Activated T-cell treated with anti-CD3 and anti-CD28 coated beads, Interleukin-2, amount 50 U/mL, for 24 hours (primary cell): ENCODE measurements around the gene RSRC1.
A peak's percentile ranks its signal among the peaks of the same experiment; 100 is the strongest.
"Not testable (repeated sequence)": the region's sequence is repeated elsewhere in the genome, so short reads cannot be mapped to it uniquely, and the experiment has no call there.

Source experiments
- DNase-seq: peaks from one replicate; pipeline ENCODE4 v3.0.0-alpha.2; 2020
- H3K27ac Mint-ChIP-seq: 2 replicates; pipeline ENCODE4 v1.8.0; 2020; ENCODE audit warnings: mild to moderate bottlenecking, mixed read lengths
- H3K27me3 Mint-ChIP-seq: 2 replicates; pipeline ENCODE4 v1.8.0; 2020; ENCODE audit warnings: mixed read lengths
- H3K36me3 Mint-ChIP-seq: 2 replicates; pipeline ENCODE4 v1.8.0; 2020; ENCODE audit warnings: low read depth, mixed read lengths
- H3K4me1 Mint-ChIP-seq: 2 replicates; pipeline ENCODE4 v1.8.0; 2020; ENCODE audit warnings: low read depth, mixed read lengths
- H3K4me3 Mint-ChIP-seq: 2 replicates; pipeline ENCODE4 v1.8.0; 2020; ENCODE audit warnings: mild to moderate bottlenecking, moderate library complexity, mixed read lengths
- H3K9me3 Mint-ChIP-seq: 2 replicates; pipeline ENCODE4 v1.8.0; 2020; ENCODE audit warnings: mixed read lengths

Gene RSRC1

GRCh38 chr3:158105710-158106253 lies 4.1 kb upstream of the RSRC1 start:
- peak overlapping the region; percentile 44 for H3K27ac Mint-ChIP-seq
- H3K4me1 Mint-ChIP-seq: peaks cover 58% of the 10 kb centered on the region
- H3K27me3 Mint-ChIP-seq: peaks cover 86% of the 10 kb centered on the region
- no peaks in the 10 kb centered on the region for H3K9me3 Mint-ChIP-seq
- peak overlapping the region; percentile 78 for H3K4me3 Mint-ChIP-seq
- peaks cover 13% of the 10 kb centered on the region for H3K36me3 Mint-ChIP-seq
- peak; percentile 49 for DNase-seq

GRCh38 chr3:158106766-158107471 lies 3.0 kb upstream of the RSRC1 start:
- Mint-ChIP-seq H3K4me1 (peaks cover 70% of the 10 kb centered on the region), H3K9me3 (no peaks in the 10 kb centered on the region), H3K27ac (peak overlapping the region; percentile 6), H3K27me3 (peaks cover 74% of the 10 kb centered on the region), H3K36me3 (peaks cover 17% of the 10 kb centered on the region), H3K4me3 (peak overlapping the region; percentile 70)
- peak; percentile 45 for DNase-seq

GRCh38 chr3:158107605-158108444 lies 2.1 kb upstream of the RSRC1 start:
- Mint-ChIP-seq H3K4me1 (peaks cover 74% of the 10 kb centered on the region), H3K4me3 (peak overlapping the region; percentile 96), H3K27ac (no peak overlapping the region), H3K27me3 (peaks cover 65% of the 10 kb centered on the region), H3K9me3 (no peaks in the 10 kb centered on the region), H3K36me3 (peaks cover 25% of the 10 kb centered on the region)
- DNase-seq: no peak

- Mint-ChIP-seq H3K27me3 (peaks cover 58% of the 10 kb centered on the region), H3K4me3 (peak overlapping the region; percentile 96), H3K4me1 (peaks cover 70% of the 10 kb centered on the region), H3K36me3 (peaks cover 32% of the 10 kb centered on the region), H3K27ac (no peak overlapping the region), H3K9me3 (peaks cover under 1% of the 10 kb centered on the region)
- DNase-seq: no peak
Observed at GRCh38 chr3:158108445-158108985, 1.4 kb upstream of the RSRC1 start.

GRCh38 chr3:158109295-158109803 lies 540 bp upstream of the RSRC1 start:
- DNase-seq: no peak
- H3K4me1 Mint-ChIP-seq: peaks cover 67% of the 10 kb centered on the region
- peak overlapping the region; percentile 91 for H3K27ac Mint-ChIP-seq
- peaks cover 39% of the 10 kb centered on the region for H3K36me3 Mint-ChIP-seq
- H3K4me3 Mint-ChIP-seq: peak overlapping the region; percentile 96
- H3K9me3 Mint-ChIP-seq: peaks cover 8% of the 10 kb centered on the region
- peaks cover 50% of the 10 kb centered on the region for H3K27me3 Mint-ChIP-seq

GRCh38 chr3:158110658-158111018 lies 749 bp downstream of the RSRC1 start:
- peaks cover 67% of the 10 kb centered on the region for H3K4me1 Mint-ChIP-seq
- peaks cover 39% of the 10 kb centered on the region for H3K36me3 Mint-ChIP-seq
- peaks cover 8% of the 10 kb centered on the region for H3K9me3 Mint-ChIP-seq
- peak overlapping the region; percentile 91 for H3K27ac Mint-ChIP-seq
- peaks cover 40% of the 10 kb centered on the region for H3K27me3 Mint-ChIP-seq
- DNase-seq: no peak
- H3K4me3 Mint-ChIP-seq: peak overlapping the region; percentile 96

GRCh38 chr3:158111861-158112260 lies 2.0 kb downstream of the RSRC1 start:
- H3K36me3 Mint-ChIP-seq: peaks cover 39% of the 10 kb centered on the region
- H3K4me1 Mint-ChIP-seq: peaks cover 63% of the 10 kb centered on the region
- H3K27me3 Mint-ChIP-seq: peaks cover 30% of the 10 kb centered on the region
- no peak overlapping the region for H3K27ac Mint-ChIP-seq
- DNase-seq: no peak
- peaks cover 8% of the 10 kb centered on the region for H3K9me3 Mint-ChIP-seq
- peak overlapping the region; percentile 96 for H3K4me3 Mint-ChIP-seq

GRCh38 chr3:158113595-158113994 lies 3.7 kb downstream of the RSRC1 start:
- not testable (repeated sequence) for H3K27ac Mint-ChIP-seq, DNase-seq, H3K4me3 Mint-ChIP-seq, H3K9me3 Mint-ChIP-seq
- peaks cover 12% of the 10 kb centered on the region for H3K27me3 Mint-ChIP-seq
- H3K4me1 Mint-ChIP-seq: peaks cover 63% of the 10 kb centered on the region
- peaks cover 39% of the 10 kb centered on the region for H3K36me3 Mint-ChIP-seq

- no peak for DNase-seq
- H3K4me3 Mint-ChIP-seq: no peak overlapping the region
- H3K27ac Mint-ChIP-seq: no peak overlapping the region
- H3K36me3 Mint-ChIP-seq: peaks cover 34% of the 10 kb centered on the region
- H3K4me1 Mint-ChIP-seq: peaks cover 24% of the 10 kb centered on the region
- peaks cover 6% of the 10 kb centered on the region for H3K9me3 Mint-ChIP-seq
- no peaks in the 10 kb centered on the region for H3K27me3 Mint-ChIP-seq
Observed at GRCh38 chr3:158120330-158120729, 10.4 kb downstream of the RSRC1 start.

- Mint-ChIP-seq H3K36me3 (peaks cover 44% of the 10 kb centered on the region), H3K27me3 (no peaks in the 10 kb centered on the region), H3K9me3 (peaks cover 14% of the 10 kb centered on the region), H3K27ac (no peak overlapping the region), H3K4me1 (peaks cover 24% of the 10 kb centered on the region), H3K4me3 (no peak overlapping the region)
- no peak for DNase-seq
Observed at GRCh38 chr3:158121295-158121694, 11.4 kb downstream of the RSRC1 start.

- DNase-seq, H3K4me3 Mint-ChIP-seq, H3K27me3 Mint-ChIP-seq, H3K27ac Mint-ChIP-seq: not testable (repeated sequence)
- Mint-ChIP-seq H3K36me3 (peaks cover 58% of the 10 kb centered on the region), H3K9me3 (peaks cover 25% of the 10 kb centered on the region), H3K4me1 (peaks cover 25% of the 10 kb centered on the region)
Observed at GRCh38 chr3:158122721-158123120, 12.8 kb downstream of the RSRC1 start.

- Mint-ChIP-seq H3K4me3 (no peak overlapping the region), H3K4me1 (peaks cover 12% of the 10 kb centered on the region), H3K9me3 (peaks cover 25% of the 10 kb centered on the region), H3K36me3 (peaks cover 90% of the 10 kb centered on the region), H3K27ac (no peak overlapping the region), H3K27me3 (no peaks in the 10 kb centered on the region)
- DNase-seq: no peak
Observed at GRCh38 chr3:158127250-158128219, 17.6 kb downstream of the RSRC1 start.

- Mint-ChIP-seq H3K27me3 (no peaks in the 10 kb centered on the region), H3K36me3 (peaks cover 86% of the 10 kb centered on the region), H3K4me3 (no peak overlapping the region), H3K4me1 (peaks cover 12% of the 10 kb centered on the region), H3K9me3 (peaks cover 23% of the 10 kb centered on the region), H3K27ac (no peak overlapping the region)
- DNase-seq: no peak
Observed at GRCh38 chr3:158128755-158129154, 18.9 kb downstream of the RSRC1 start.
